NCI-H1694 (cell line): ENCODE measurements around the gene DRC3.
A peak's percentile ranks its signal among the peaks of the same experiment; 100 is the strongest.
"Not testable (repeated sequence)": the region's sequence is repeated elsewhere in the genome, so short reads cannot be mapped to it uniquely, and the experiment has no call there.

Source experiments
- DNase-seq: peaks from one replicate; lab custom pipeline; 2025; lab: John Stamatoyannopoulos, UW

Gene DRC3

GRCh38 chr17:17994271-17995069 lies 21.8 kb downstream of the DRC3 start:
- DNase-seq: peak; percentile 79

GRCh38 chr17:17995887-17996286 lies 23.2 kb downstream of the DRC3 start:
- not testable (repeated sequence) for DNase-seq

GRCh38 chr17:17998934-17999333 lies 26.3 kb downstream of the DRC3 start:
- no peak for DNase-seq

GRCh38 chr17:17999364-18000029 lies 26.8 kb downstream of the DRC3 start:
- peak; percentile 39 for DNase-seq

GRCh38 chr17:18000030-18000408 lies 27.4 kb downstream of the DRC3 start:
- DNase-seq: no peak

GRCh38 chr17:18002171-18002570 lies 29.5 kb downstream of the DRC3 start:
- peak; percentile 58 for DNase-seq

GRCh38 chr17:18004345-18004744 lies 31.7 kb downstream of the DRC3 start:
- peak; percentile 69 for DNase-seq

- peak; percentile 31 for DNase-seq
Observed at GRCh38 chr17:18004884-18005305, 32.2 kb downstream of the DRC3 start.

- no peak for DNase-seq
Observed at GRCh38 chr17:18005496-18005895, 32.8 kb downstream of the DRC3 start.

- DNase-seq: no peak
Observed at GRCh38 chr17:18006495-18007239, 34.0 kb downstream of the DRC3 start.

- DNase-seq: no peak
Observed at GRCh38 chr17:18008496-18009268, 36.0 kb downstream of the DRC3 start.

GRCh38 chr17:18009609-18010420 lies 37.2 kb downstream of the DRC3 start:
- no peak for DNase-seq

GRCh38 chr17:18011286-18011685 lies 38.6 kb downstream of the DRC3 start:
- no peak for DNase-seq

- DNase-seq: no peak
Observed at GRCh38 chr17:18014006-18014405, 41.3 kb downstream of the DRC3 start.

- peak; percentile 97 for DNase-seq
Observed at GRCh38 chr17:18015593-18015992, 42.9 kb downstream of the DRC3 start.

GRCh38 chr17:18016426-18016825 lies 43.8 kb downstream of the DRC3 start:
- no peak for DNase-seq

GRCh38 chr17:18017958-18018357 lies 45.3 kb downstream of the DRC3 start:
- DNase-seq: no peak

- no peak for DNase-seq
Observed at GRCh38 chr17:18018411-18018921, 45.8 kb downstream of the DRC3 start.

- no peak for DNase-seq
Observed at GRCh38 chr17:18019838-18020154, 47.1 kb downstream of the DRC3 start.

GRCh38 chr17:18020971-18021370 lies 48.3 kb downstream of the DRC3 start:
- DNase-seq: no peak

GRCh38 chr17:18021372-18021771 lies 48.7 kb downstream of the DRC3 start:
- no peak for DNase-seq
